GM20431 (cell line): ENCODE results near the gene LIAS.
"Not testable (repeated sequence)": the region's sequence is repeated elsewhere in the genome, so short reads cannot be mapped to it uniquely, and the experiment has no call there.

Experiments used
- in situ Hi-C: fragments of 300-500 bp; cut with MseI, MboI; formaldehyde crosslinking; loops from one replicate; pipeline ENCODE4 v1.15.0; 2020; ENCODE audit warnings: low sequenced_read_pairs; ENCODE audit not compliant: unreplicated experiment

The LIAS gene

GRCh38 chr4:39458505-39459300 is at the start of gene LIAS, which contains the start of gene RPL9:
Gene LIAS, plus strand, starts transcription at chr4:39459056. Its CDS starts 62 bp downstream, at chr4:39459118.
Gene RPL9, minus strand, starts transcription at chr4:39458922. Its CDS starts 483 bp downstream, at chr4:39458439.
- in situ Hi-C loops = no loop called here

GRCh38 chr4:39410415-39410814 is 48.4 kb upstream of the LIAS start:
- in situ Hi-C loops = no loop called here

GRCh38 chr4:39411561-39411960 is 47.3 kb upstream of the LIAS start:
- in situ Hi-C loops = not testable (repeated sequence)

GRCh38 chr4:39415678-39416283 is 43.1 kb upstream of the LIAS start:
- in situ Hi-C loops = no loop called here

- in situ Hi-C loops = no loop called here
Observed at GRCh38 chr4:39422247-39422646, 36.6 kb upstream of the LIAS start.

- in situ Hi-C loops = loop anchor here (25.0 kb wide), 1 partner anchor 513 kb away; no protein-coding TSS in a partner anchor
Observed at GRCh38 chr4:39425297-39425696, 33.6 kb upstream of the LIAS start.

- in situ Hi-C loops = loop anchor here (25.0 kb wide), 1 partner anchor 514 kb away; no protein-coding TSS in a partner anchor
Observed at GRCh38 chr4:39426728-39427127, 32.1 kb upstream of the LIAS start.

GRCh38 chr4:39427520-39428114 is 31.2 kb upstream of the LIAS start:
- in situ Hi-C loops = loop anchor here (25.0 kb wide), 1 partner anchor 515 kb away; no protein-coding TSS in a partner anchor

GRCh38 chr4:39429476-39430334 is 29.2 kb upstream of the LIAS start:
- in situ Hi-C loops = loop anchor here (25.0 kb wide), 1 partner anchor 517 kb away; no protein-coding TSS in a partner anchor

- in situ Hi-C loops = loop anchor here (25.0 kb wide), 1 partner anchor 522 kb away; no protein-coding TSS in a partner anchor
Observed at GRCh38 chr4:39433878-39434492, 24.9 kb upstream of the LIAS start.

- in situ Hi-C loops = loop anchor here (25.0 kb wide), 1 partner anchor 524 kb away; no protein-coding TSS in a partner anchor
Observed at GRCh38 chr4:39435659-39436563, 22.9 kb upstream of the LIAS start.

GRCh38 chr4:39441593-39441992 is 17.3 kb upstream of the LIAS start:
- in situ Hi-C loops = loop anchor here (25.0 kb wide), 1 partner anchor 529 kb away; no protein-coding TSS in a partner anchor

- in situ Hi-C loops = loop anchor here (25.0 kb wide), 1 partner anchor 531 kb away; no protein-coding TSS in a partner anchor
Observed at GRCh38 chr4:39442998-39443397, 15.9 kb upstream of the LIAS start.

- in situ Hi-C loops = loop anchor here (25.0 kb wide), 1 partner anchor 534 kb away; no protein-coding TSS in a partner anchor
Observed at GRCh38 chr4:39446483-39446841, 12.4 kb upstream of the LIAS start.

GRCh38 chr4:39446842-39447573 is 11.8 kb upstream of the LIAS start:
- in situ Hi-C loops = loop anchor here (25.0 kb wide), 1 partner anchor 535 kb away; no protein-coding TSS in a partner anchor

- in situ Hi-C loops = no loop called here
Observed at GRCh38 chr4:39450618-39451017, 8.2 kb upstream of the LIAS start.

GRCh38 chr4:39451423-39452023 is 7.3 kb upstream of the LIAS start:
- in situ Hi-C loops = no loop called here
